GM18502 (cell line): Measurements from ENCODE around the gene EPYC.
"Not testable (repeated sequence)": the region's sequence is repeated elsewhere in the genome, so short reads cannot be mapped to it uniquely, and the experiment has no call there.

Source experiments
- ATAC-seq: cut with Tn5 transposase; IDR thresholded peaks from one replicate; pipeline ENCODE4 v1.9.1; 2021; ENCODE audit warnings: mild to moderate bottlenecking; ENCODE audit not compliant: unreplicated experiment, poor library complexity

EPYC gene

DNA sequence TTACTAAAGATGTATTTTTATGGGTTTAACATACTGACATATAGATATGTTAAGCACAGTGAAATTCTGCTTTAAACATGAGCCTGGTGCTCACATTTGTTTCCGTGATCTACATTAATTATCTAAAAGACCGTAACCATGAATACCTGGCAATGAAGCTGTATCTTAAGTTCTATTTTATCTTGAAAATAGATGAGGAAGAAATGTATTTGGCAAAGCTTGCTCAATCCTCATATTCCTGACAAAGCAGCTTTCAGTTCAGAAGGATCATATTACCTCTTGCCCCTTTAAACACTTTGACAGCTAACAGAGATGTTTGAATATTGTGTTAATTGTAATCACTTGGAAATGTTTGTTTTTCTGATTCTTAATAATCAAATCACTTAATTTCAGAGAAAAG is 9.8 kb downstream of the EPYC start:
- no peak for ATAC-seq

- ATAC-seq: no peak
These were observed 12.8 kb downstream of the EPYC start for GRCh38 chr12:90991952-90992465.

- ATAC-seq: no peak
These were observed 14.2 kb downstream of the EPYC start for GRCh38 chr12:90990611-90991010.

GRCh38 chr12:90989686-90990111 is 15.1 kb downstream of the EPYC start:
- ATAC-seq: no peak

DNA sequence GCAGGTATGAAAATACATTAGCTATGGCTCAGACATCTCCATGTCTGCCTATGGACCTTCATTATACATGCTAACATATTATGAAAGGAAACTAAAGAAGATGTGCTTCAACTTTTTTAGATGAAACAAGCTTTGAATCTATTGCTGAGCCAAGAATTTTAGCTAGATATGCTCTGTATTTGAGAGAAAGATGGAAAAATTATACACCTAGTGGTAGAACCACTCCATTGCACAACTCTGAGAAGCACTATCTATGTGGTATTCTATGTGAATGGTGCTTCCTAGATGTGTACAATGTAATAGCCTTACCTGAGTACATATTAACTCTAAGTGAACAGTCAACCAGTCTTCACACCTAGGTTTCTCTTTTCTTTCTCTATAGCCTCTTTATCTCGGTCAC is 17.3 kb downstream of the EPYC start:
- ATAC-seq: peak; percentile 82

GRCh38 chr12:90987101-90987500 is 17.7 kb downstream of the EPYC start:
- ATAC-seq: no peak

- not testable (repeated sequence) for ATAC-seq
These were observed 19.4 kb downstream of the EPYC start for GRCh38 chr12:90985331-90985730.

DNA sequence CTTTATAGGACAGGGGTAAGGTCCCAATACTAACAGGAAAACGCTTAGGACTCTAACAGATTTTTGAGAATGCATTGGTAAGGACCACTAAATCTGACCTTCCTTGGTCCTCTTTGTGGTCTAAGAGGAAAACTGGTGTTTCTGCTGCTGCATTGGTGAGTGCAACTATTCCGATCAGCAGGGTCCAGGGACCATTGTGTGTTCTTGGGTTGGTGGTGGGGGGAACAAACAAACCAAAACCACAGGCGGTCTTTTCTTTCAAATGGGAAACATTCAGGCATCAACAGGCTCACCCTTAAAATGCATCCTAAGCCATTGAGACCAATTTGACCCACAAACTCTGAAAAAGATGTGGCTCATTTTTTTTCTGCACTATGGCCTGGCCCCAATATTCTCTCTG is 20.7 kb downstream of the EPYC start:
- no peak for ATAC-seq

DNA sequence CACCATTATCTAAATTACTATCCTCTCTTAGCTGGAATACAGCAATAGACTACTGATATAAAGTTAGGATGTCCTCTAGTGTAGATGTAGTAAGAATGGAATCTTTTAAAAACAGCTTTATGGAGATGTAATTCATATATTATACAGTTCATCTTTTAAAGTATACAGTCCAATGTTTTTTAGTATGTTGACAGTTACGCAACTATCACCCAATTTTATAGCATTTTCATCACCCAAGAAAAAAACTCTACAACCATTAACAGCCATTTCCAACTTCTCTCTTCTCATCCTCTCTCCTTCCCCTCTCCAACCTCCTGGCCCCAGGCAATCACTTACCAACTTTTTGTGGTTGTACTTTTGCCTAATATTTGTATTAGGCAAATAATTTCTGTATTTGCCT is 22.6 kb downstream of the EPYC start:
- ATAC-seq: no peak

DNA sequence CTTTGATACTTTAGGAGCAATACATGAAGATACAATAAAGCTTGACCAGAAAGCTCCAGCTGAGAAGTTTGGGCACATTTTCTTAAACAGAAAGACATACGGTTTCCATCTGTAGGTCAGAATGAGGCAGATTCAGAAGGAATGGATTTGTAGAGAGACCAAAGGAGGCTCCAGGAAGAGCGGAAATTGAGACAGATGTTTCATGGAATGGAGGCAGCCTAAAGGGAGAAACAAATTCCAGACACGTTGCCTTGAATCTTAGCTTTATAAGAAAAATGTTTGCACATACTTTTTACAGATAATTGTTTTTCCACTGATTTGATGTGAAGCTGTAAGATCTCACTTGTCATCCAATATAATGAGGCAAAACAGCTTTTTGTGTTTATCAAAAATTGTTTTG is 24.8 kb downstream of the EPYC start:
- no peak for ATAC-seq

DNA sequence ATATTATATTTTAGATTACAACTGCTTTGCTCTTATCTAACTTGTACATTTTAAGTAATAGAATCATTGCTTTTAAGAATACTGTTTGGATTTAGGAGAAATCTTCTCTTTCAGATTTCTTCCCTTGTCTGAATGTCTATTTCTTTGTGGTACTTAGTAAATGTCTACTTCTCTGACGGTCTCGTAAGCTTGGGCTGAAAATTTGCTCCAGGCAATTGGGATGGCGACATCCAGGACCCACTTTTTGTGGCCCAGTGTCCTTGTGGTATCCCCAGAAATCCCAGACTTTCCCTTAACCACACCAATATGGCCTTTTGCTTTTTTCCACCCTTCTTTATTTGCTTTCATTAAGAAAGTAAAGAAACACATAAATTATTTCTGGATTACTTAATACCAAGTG is 25.8 kb downstream of the EPYC start:
- ATAC-seq: no peak

DNA sequence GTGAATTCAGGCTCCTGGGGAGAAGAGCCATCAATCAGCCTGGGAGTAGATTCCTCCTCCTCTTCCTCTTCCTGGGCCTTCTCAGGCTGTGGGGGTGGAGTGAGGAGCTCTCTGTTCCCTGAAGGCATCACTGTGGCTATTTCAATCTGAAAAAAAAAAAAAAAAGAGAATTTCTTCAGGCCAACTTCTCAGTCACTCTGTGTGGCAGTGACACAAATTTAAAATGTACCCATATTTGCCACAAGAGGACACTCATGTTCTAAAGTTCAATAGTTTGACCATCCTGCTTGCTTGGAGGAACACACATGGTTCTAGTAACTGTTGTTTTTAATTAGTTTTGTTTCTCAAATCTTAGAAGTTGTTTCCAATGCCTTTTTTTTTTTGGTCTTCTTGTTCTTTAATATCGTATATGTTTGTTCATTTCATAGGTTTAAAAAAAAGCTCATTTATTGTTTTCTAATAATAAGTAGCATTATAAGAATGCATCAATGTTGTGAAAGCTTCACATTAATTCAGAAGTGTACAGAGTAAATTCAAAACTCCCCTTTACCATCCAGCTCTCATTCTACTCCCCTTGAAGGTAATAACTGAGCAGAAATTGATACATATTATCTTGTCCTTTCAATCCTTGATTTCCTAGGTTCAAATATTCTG is 26.5 kb downstream of the EPYC start:
- peak; percentile 93 for ATAC-seq

DNA sequence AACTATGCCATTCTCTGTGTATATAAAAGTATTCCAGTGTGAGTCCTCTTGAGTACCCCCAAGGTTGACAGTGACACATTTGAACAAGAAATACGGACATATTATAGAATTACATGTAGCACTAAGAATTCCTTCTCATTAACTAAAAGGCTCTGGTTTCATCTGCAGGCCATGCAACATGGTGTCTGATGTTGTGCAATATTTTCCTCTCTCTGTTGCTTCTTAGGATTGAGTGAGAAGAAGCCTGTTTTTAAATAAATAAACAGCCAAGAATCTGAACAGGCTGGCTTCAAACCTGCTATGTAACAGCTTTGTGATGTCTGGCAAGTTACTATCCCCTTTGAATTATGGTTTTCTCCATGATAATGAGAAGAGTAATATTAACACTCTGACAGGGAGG is 27.5 kb downstream of the EPYC start:
- ATAC-seq: no peak

- ATAC-seq: no peak
These were observed 30.5 kb downstream of the EPYC start for GRCh38 chr12:90974286-90974685.

GRCh38 chr12:90972226-90972625 is 32.5 kb downstream of the EPYC start:
- ATAC-seq: no peak

- no peak for ATAC-seq
These were observed 33.9 kb downstream of the EPYC start for GRCh38 chr12:90970911-90971310.

- ATAC-seq: no peak
These were observed 34.3 kb downstream of the EPYC start for GRCh38 chr12:90970471-90970870.

DNA sequence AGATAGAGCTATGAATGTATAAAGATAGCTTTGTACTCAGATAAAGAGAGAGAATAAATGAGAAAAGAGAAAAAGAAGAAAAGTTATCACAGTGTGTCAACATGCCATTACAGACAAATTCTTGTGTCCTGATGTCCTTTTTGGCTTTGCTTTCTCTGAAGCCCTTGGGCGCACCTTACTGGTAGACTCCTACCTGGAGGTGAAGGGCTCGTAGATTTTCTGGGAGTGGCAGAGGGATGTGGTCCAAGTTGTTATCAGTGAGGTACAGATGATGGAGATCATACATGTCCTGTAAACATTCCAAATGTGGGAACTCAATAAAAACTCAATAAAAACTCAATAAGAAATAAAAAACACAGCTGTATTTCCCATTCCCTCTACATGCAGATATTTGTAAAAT is 34.9 kb downstream of the EPYC start:
- no peak for ATAC-seq

DNA sequence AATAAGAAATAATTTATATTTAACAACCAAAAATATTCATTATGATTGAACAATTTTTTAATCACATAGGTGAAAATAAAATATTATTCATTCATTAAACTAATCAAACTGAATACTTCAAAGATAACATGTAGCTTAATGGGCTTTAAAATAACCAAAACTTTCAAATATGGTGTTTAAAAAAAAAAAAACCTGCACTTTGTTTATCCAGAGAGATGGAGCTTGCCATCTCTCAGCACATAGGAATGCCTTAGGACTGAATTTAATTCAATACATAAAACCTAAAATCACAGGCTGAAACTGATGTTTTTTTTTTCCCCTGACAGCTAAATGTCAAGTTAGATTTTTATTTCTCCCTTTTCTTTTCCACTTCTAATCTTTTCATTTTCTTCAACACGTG is 35.4 kb downstream of the EPYC start:
- no peak for ATAC-seq

GRCh38 chr12:90965204-90965603 is 39.6 kb downstream of the EPYC start:
- ATAC-seq: peak; percentile 83

DNA sequence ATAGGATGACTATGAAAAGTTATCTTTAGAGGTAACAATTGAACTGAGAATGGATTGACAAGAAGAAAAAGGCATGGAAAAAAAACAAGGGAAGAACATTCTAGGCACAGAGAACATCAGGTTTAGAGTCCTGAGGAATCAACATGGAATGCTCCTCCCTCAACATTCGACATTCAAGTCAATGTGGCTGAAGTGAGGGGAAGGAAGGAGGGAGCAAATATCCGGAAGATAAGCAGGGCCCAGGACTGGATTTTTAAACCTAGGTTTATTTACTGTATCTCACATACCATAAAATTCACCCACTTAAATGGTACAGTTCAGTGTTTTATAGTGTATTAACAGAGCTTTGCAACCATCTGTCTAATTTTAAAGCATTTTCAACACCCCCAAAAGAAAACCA is 40.2 kb downstream of the EPYC start:
- ATAC-seq: no peak

GRCh38 chr12:90963946-90964345 is 40.8 kb downstream of the EPYC start:
- no peak for ATAC-seq

DNA sequence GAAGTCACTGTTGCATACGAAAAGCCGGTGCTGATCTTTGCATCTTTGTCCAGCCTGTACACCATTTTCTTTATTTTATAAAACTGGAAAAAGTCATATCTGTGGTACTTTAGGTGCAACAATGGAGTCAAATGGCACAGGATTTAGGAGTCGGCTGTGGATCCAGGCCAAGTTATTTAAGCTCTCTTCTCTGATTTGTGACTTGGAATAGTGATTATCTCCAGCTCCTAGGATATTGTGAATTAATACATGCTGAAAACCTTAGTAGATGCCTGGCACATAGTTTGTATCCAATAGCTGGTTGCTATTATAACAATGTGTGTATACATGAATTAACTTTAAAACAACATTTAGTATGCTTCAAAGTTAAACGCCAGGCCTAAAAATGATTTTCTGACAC is 43.6 kb downstream of the EPYC start:
- no peak for ATAC-seq
